Medulla oblongata (tissue), 1 donor: ENCODE data around the gene SLC2A2.

Experiments used
- DNase-seq: peaks from one replicate; pipeline ENCODE4 v3.0.0-alpha.2; 2015; ENCODE audit errors: extremely low spot score

SLC2A2 gene

DNA sequence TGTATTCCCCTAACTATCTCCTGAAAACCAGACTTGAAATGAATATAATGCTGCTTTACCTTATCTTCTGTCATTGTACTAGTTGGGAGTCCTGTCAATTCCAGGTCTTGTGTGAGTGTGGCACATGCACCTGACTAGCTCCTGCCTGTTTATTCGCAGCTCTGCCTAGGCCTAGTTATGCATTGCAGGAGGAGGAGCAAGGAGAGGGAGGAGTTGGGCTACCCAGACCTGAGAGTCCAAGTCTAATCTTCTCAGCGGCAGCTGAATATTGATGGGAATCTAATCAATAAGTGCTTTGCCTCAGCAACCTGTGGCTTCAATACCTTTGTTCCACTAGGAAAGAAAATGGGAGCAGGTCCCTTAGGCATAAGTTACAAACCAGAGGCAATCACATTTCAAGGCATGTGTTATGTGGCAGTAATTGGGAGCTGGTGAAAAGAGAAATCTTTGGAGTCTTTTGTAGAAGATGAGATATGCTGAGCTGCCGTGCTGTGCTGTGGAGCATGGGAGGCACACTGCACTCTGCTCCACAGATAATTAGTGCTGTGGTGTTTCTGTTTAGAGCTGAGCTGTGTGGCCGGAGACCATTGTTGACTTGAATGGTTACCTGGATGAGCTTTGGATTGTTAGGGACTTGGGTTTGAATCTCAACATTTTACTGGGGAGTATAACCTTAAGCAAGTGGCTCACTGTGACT, at the start of gene SLC2A2:
TSS of gene SLC2A2 (minus strand) at position 124 of the 697 bp plus-strand sequence. CDS start at position 74, 50 bp downstream.
- no peak for DNase-seq

- DNase-seq: no peak
Observed at GRCh38 chr3:171072432-171072831, 45.9 kb upstream of the SLC2A2 start.

GRCh38 chr3:171068658-171069057, 42.1 kb upstream of the SLC2A2 start:
- DNase-seq: no peak

DNA sequence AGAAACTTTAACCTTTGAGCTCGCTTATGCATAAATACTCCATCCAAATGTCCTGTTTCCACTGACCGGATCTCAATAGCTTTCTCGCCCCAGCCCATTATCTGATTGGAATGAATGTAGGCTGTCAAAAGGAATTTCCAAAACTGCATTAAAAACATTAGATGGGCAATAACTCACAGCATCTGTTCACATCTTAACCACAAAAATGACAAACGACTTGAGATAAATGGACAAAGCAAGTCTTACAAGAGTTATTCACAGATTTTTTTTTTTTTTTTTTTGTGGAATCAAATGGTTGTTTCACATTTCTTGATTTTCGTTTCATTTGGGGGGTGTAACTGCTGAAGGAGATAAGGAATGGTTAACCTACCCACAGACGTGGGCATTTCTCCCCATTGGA, 39.7 kb upstream of the SLC2A2 start:
- no peak for DNase-seq

GRCh38 chr3:171065732-171066131, 39.2 kb upstream of the SLC2A2 start:
- DNase-seq: no peak

DNA sequence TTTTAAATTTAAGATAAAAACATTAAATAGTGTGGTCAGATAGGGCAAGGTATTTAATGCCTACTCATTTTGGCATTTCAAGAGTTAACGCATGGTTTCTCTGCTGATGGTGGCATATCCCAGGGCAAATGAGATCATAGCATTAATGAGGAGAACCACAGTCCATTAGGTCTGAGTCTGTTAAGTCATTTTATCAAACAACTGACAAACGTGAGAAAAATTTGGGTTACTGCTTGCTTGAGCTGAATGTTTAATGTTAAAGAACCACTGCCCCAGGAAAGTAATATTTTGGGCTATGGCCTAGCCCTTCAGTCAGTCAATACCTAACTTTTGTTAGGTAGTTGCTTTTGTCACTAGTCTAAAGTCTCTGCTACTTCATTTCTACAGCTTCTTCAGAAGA, 37.9 kb upstream of the SLC2A2 start:
- no peak for DNase-seq

DNA sequence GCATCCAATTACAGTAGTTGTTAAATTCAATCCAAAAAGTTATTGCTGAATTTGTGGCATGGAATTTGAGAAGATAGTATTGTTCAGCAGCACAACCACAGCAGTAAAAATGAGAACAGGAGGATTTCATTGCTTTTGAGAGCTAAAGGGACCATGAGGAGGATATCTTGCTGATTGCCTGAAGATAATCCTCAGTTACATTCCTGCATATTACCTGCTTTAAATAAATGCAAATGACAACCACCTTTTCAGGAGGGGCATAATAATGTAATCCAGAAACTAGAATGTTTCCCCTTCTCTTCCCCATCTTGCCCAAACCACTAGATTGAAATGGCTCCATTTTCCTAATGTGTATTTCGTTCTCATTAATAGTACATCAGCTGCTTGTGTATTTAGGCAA, 35.2 kb upstream of the SLC2A2 start:
- DNase-seq: no peak

DNA sequence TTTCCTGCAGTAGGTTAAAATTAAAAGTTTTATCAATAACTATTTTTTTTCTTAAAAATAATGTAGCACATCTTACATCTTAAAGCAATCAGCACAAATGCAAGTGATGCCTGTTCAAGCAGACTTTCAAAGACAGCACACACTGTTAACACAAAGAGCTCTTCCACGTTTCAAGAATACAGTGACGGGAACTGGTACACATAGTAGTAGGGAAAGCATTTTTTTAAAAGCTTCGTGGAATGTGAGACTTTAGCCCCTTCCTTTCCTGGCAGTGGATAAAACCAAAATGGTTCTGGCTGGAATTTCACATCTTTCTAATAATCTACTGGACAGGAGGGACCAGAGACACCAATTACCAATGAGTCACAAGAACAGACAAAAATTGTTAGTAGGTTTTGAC, 33.5 kb upstream of the SLC2A2 start:
- no peak for DNase-seq

DNA sequence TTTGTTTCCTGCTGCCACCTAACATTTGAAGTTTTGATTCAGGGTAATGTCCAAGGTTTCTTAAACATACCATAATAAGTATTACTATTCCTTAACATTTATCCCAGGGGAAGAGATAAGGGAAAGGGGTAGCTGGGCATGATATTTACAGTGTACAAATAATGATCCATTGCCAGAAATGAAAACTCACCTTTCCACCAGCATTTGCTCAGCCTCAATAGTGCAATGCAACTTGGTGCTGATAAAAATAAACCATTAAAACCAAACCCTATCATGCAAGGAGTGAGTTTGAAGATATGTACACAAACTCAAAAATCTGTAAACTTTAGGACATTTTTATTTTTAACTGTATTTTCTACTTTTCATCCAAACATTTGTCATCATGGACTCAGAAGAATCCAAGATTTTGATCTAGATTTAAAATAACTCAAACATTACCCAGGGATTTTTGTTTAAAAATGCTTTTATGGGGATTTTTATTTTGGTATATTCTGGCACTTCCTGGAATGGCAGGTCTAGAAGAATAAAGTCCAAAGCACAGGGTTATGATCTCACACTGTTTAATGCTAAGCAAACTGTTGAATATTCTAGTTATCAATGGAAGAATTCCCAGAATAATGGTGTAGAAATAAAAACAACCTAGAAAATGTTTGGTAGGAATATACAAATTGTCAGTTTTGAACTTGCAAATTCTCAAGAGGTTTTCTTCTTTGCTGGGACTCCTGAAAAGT, 32.5 kb upstream of the SLC2A2 start:
- no peak for DNase-seq

DNA sequence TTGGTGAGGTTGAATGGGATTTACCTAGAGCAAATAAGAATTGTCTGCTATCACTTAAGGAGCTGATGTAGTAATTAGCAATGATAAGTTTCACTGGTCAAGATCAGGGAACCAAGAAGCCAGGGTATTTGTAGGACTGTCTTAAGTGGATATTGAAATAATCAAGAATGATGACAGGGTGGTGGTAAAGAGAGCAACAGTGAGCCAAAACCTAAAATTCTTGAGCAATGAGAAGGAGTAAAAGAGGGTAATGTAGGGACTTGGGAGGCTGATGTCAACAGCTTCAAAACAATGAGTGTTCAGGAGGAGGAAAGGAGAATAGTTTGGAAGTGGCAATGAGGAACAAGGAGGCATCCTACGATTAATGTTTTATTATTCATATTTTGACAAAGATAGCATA, 31.5 kb upstream of the SLC2A2 start:
- no peak for DNase-seq

GRCh38 chr3:171057072-171057471, 30.6 kb upstream of the SLC2A2 start:
- no peak for DNase-seq

GRCh38 chr3:171056528-171056927, 30.0 kb upstream of the SLC2A2 start:
- DNase-seq: no peak

GRCh38 chr3:171055336-171056178, 29.0 kb upstream of the SLC2A2 start:
- DNase-seq: no peak

DNA sequence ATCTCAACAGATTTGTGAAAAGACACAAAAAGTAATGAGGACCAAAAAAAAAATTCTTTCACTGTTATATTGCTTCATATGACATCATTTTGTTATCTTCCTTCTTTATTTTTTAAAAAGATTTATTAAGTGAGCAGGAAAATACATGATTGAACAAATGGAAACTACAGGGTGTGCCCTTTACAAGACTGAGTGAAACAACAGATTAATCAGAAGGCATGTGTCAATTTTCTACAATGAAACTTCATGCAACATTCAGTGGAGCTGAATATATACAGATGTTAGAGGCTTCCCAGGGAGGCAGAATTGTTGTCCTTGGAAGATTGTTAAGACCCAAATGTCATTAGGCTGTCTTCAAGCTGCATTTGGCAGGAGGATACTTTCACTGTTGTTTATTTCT, 28.4 kb upstream of the SLC2A2 start:
- DNase-seq: no peak

GRCh38 chr3:171054231-171054630, 27.7 kb upstream of the SLC2A2 start:
- DNase-seq: no peak

DNA sequence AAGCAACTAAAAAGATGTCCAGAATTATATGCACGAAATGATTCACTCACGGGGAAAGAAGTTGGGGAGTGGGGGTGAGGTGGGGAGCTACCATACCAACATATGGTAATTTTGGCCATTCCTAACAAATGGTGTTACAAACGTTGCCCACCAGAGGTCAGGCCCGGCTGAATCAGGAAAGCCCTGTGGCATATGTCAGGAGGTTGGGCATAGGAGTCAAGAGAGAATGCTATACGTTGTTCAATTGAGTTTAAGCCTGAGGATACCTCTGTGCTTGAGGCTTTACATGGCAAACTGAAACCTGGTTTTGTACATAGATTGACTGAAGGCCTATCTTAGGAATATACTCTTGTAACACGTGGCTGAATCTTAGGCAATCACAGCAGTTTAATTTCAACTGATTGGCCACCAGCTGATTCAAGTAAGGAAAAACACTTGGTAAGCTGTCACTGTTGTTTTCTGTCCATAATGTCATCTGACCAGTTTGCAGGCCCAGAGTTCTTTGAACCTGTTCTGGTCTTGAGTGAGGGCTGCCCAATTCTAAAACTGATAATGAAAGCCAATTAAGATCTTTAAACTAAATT, 23.4 kb upstream of the SLC2A2 start:
- peak; percentile 75 for DNase-seq

GRCh38 chr3:171046760-171047159, 20.2 kb upstream of the SLC2A2 start:
- DNase-seq: no peak

DNA sequence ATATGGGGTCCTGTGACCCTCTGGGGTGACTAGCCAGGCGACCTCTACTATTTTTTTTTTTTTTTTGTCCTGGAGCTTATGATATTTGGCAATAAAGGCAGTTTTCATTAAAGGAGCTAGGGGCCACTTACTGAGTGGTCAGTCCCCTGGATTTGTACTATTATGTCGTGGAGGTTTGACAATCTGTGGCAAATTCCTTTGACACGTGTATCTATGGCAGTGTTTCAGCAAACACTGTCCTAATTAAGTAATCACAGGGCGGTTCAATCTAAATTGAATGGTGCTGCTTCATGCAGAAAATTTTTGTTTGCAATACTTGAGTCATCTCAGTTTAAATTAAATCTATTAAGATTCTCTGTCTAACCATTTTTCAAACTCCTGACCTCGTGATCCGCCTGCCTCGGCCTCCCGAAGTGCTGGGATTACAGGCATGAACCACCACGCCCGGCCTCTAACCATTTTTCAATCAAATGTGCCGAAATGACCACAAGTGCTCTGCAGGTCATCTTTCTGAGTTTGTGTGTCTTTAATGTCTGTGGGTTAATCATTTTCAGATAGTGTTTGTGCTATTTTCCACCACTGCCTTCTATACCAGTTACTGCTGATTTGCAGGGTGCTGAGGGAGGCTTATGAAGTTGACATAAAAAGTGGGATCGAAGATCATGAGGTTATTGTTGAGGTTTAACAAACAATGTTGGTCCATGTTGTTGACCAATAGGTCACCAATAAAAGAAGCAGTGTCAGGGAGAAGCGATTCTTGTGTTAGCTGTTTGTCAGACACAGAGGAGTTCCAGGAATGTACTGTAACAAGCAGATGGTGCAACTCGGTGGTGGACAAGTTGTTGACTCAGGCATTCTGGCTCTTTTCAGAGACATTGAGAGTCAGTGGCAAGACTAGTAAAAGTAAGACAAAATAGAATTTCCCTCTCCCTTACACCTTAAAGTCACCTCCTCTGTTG, 18.6 kb upstream of the SLC2A2 start:
- no peak for DNase-seq

- no peak for DNase-seq
Observed at GRCh38 chr3:171044384-171044783, 17.9 kb upstream of the SLC2A2 start.

- DNase-seq: no peak
Observed at GRCh38 chr3:171039674-171040073, 13.2 kb upstream of the SLC2A2 start.

DNA sequence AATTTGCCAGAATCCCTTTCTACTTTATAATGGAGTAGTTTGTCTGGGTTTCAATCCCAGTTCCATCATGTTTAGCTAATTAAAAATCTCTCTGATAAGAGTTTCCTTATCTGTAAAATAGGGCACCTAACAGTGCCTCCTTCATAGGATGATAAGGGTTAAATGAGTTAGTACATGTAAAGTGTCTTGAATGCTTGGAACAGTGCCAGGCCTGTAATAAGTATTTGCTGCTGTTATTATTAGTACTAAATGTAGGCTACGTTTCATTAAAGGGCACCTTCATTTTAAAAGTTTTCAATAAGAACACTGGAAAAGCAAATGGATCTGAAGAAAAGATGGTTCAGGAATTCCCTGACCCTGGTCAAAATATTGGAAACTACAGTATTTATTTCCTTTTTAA, 11.8 kb upstream of the SLC2A2 start:
- no peak for DNase-seq
